GM23338 (cell line): ENCODE results near the gene TRAPPC12. TPM values are rescaled to one million over a fixed set of nuclear protein-coding genes. Genes with fewer than 3 reads are reported as not detected.

Source experiments
- ATAC-seq: fragments of 200-7000 bp; cut with Tn5 transposase; 3 replicates; pipeline ENCODE4 v1.9.1; 2020
- DNase-seq: peaks from one replicate; pipeline ENCODE4 v3.0.0-alpha.2; 2015; ENCODE audit warnings: low spot score
- H2AFZ ChIP-seq: fragments of 200-600 bp; sonication (generic); 2 replicates; pipeline ENCODE4 v1.8.0; 2016; ENCODE audit warnings: antibody characterized with exemption, mild to moderate bottlenecking, moderate library complexity
- H3F3A ChIP-seq: fragments of 200-600 bp; sonication (generic); replicated peaks from 2 replicates; pipeline ENCODE4 v1.8.0; 2017; ENCODE audit warnings: antibody characterized with exemption, mixed run types, low read depth
- H3K27ac ChIP-seq: fragments of 200-600 bp; sonication (generic); 2 replicates; pipeline ENCODE4 v1.6.1; 2016; ENCODE audit warnings: low read depth
- H3K27me3 ChIP-seq: fragments of 200-600 bp; sonication (generic); 2 replicates; pipeline ENCODE4 v1.8.0; 2016; ENCODE audit warnings: mild to moderate bottlenecking, mixed run types, moderate library complexity; ENCODE audit not compliant: insufficient read depth
- H3K36me3 ChIP-seq: fragments of 200-600 bp; sonication (generic); 2 replicates; pipeline ENCODE4 v1.8.0; 2016; ENCODE audit warnings: mild to moderate bottlenecking; ENCODE audit not compliant: insufficient read depth
- H3K4me1 ChIP-seq: fragments of 200-600 bp; sonication (generic); 2 replicates; pipeline ENCODE4 v1.8.0; 2016; ENCODE audit warnings: mild to moderate bottlenecking, moderate library complexity; ENCODE audit not compliant: insufficient read depth
- H3K4me2 ChIP-seq: fragments of 200-600 bp; sonication (generic); 2 replicates; pipeline ENCODE4 v1.7.1; 2017; ENCODE audit warnings: mixed run types
- H3K4me3 ChIP-seq: fragments of 200-600 bp; sonication (generic); 2 replicates; pipeline ENCODE4 v1.6.1; 2016; ENCODE audit warnings: mixed run types
- H3K79me2 ChIP-seq: fragments of 200-600 bp; sonication (generic); replicated peaks from 2 replicates; pipeline ENCODE4 v1.8.0; 2017; ENCODE audit warnings: mild to moderate bottlenecking; ENCODE audit not compliant: insufficient read depth
- H3K9me2 ChIP-seq: fragments of 200-600 bp; sonication (generic); 2 replicates; pipeline ENCODE4 v1.8.0; 2017; ENCODE audit not compliant: insufficient read depth
- H4K20me1 ChIP-seq: fragments of 200-600 bp; sonication (generic); replicated peaks from 2 replicates; pipeline ENCODE4 v1.8.0; 2017; ENCODE audit warnings: mild to moderate bottlenecking; ENCODE audit not compliant: insufficient read depth
- H3K27ac Mint-ChIP-seq: 2 replicates; pipeline ENCODE4 v1.8.0; 2020; ENCODE audit warnings: inconsistent platforms, mild to moderate bottlenecking, moderate library complexity, mixed read lengths
- H3K27me3 Mint-ChIP-seq: 3 replicates; pipeline ENCODE4 v1.8.0; 2022; ENCODE audit warnings: low read depth, mild to moderate bottlenecking, moderate library complexity, mixed read lengths, inconsistent platforms; ENCODE audit not compliant: insufficient read depth, poor library complexity
- H3K36me3 Mint-ChIP-seq: 3 replicates; pipeline ENCODE4 v1.8.0; 2021; ENCODE audit warnings: low read depth, mild to moderate bottlenecking, inconsistent platforms, moderate library complexity, mixed read lengths
- H3K4me1 Mint-ChIP-seq: 3 replicates; pipeline ENCODE4 v1.8.0; 2020; ENCODE audit warnings: mild to moderate bottlenecking, inconsistent platforms, mixed read lengths
- H3K4me3 Mint-ChIP-seq: 3 replicates; pipeline ENCODE4 v1.8.0; 2021; ENCODE audit warnings: moderate library complexity, mild to moderate bottlenecking, inconsistent platforms, mixed read lengths
- H3K9me3 Mint-ChIP-seq: 3 replicates; pipeline ENCODE4 v1.8.0; 2020; ENCODE audit warnings: moderate library complexity, mild to moderate bottlenecking, inconsistent platforms, mixed read lengths
- CREB1 ChIP-seq: fragments of 250-450 bp; sonication (Bioruptor Pico); IDR thresholded peaks from 2 replicates; pipeline ENCODE4 v1.5.0; 2020; ENCODE audit warnings: low read depth, mild to moderate bottlenecking, moderate library complexity
- CTCF ChIP-seq, 2 experiments: fragments of 200-600 bp in 1 of 2; sonication (generic) in 1 of 2; conservative IDR thresholded peaks; 2 replicates each; pipeline versions ENCODE4 v1.5.1 to v1.6.1; 2016 to 2017; ENCODE audit warnings: antibody characterized with exemption in 2 of 2, low read depth in 2 of 2, mild to moderate bottlenecking in 2 of 2, moderate library complexity in 1 of 2
- ETS1 ChIP-seq: IDR thresholded peaks from 2 replicates; pipeline ENCODE4 v1.6.1; 2016; ENCODE audit warnings: antibody characterized with exemption
- EZH2 ChIP-seq: fragments of 200-600 bp; sonication (generic); IDR thresholded peaks from one replicate; pipeline ENCODE4 v1.8.0; 2017; ENCODE audit warnings: antibody characterized with exemption, mild to moderate bottlenecking, low read depth; ENCODE audit not compliant: unreplicated experiment
- JUNB ChIP-seq: IDR thresholded peaks from one replicate; pipeline ENCODE4 v1.6.1; 2016; ENCODE audit warnings: antibody characterized with exemption; ENCODE audit not compliant: unreplicated experiment
- NANOG ChIP-seq: IDR thresholded peaks from 2 replicates; pipeline ENCODE4 v1.6.1; 2016; ENCODE audit warnings: antibody characterized with exemption, borderline replicate concordance
- POLR2AphosphoS5 ChIP-seq: IDR thresholded peaks from 2 replicates; pipeline ENCODE4 v1.6.1; 2016; ENCODE audit warnings: antibody characterized with exemption, low read depth
- REST ChIP-seq: IDR thresholded peaks from one replicate; pipeline ENCODE4 v1.6.1; 2018; ENCODE audit warnings: antibody characterized with exemption; ENCODE audit not compliant: unreplicated experiment
- STAT1 ChIP-seq: IDR thresholded peaks from one replicate; pipeline ENCODE4 v1.6.1; 2016; ENCODE audit warnings: antibody characterized with exemption; ENCODE audit not compliant: unreplicated experiment
- ZNF114 ChIP-seq: fragments of 250-450 bp; sonication (Bioruptor Pico); IDR thresholded peaks from 2 replicates; pipeline ENCODE4 v1.5.0; 2020; ENCODE audit warnings: mild to moderate bottlenecking, moderate library complexity
- ZNF331 ChIP-seq: fragments of 250-450 bp; sonication (Bioruptor Pico); IDR thresholded peaks from 2 replicates; pipeline ENCODE4 v1.5.0; 2020; ENCODE audit warnings: low read depth, mild to moderate bottlenecking, moderate library complexity
- polyA plus RNA-seq: library from polyadenylated mRNA; unstranded; fragments of >200 nt; fragmentation: Nextera tagmentation; extraction: Ambion mirVana; gene quantifications from 2 replicates; pipeline ENCODE4 v1.2.1, GENCODE V29; 2016
- total RNA-seq: library from RNA; depleted of rRNA; stranded (reverse); fragments of >200 nt; shearing (Covaris generic); gene quantifications from 2 replicates; pipeline ENCODE4 v1.2.3, GENCODE V29; 2014

Gene TRAPPC12
- total and polyA plus RNA-seq, 2 experiments from 2014 or later: 48.9 to 57.7 TPM

GRCh38 chr2:3483986-3484960, 104.8 kb downstream of the TRAPPC12 start:
- no peak for DNase-seq
- no peaks in the 10 kb centered on the region for H3K27me3 ChIP-seq
- H3K9me2 ChIP-seq: no peaks in the 10 kb centered on the region

GRCh38 chr2:3485166-3485565, 105.7 kb downstream of the TRAPPC12 start:
- no peak overlapping the region for H3K27ac ChIP-seq
- no peak overlapping the region for H3K4me2 ChIP-seq
- no peaks in the 10 kb centered on the region for H3F3A ChIP-seq
- peaks cover 10% of the 10 kb centered on the region for H3K27me3 Mint-ChIP-seq
- H3K4me1 ChIP-seq: no peaks in the 10 kb centered on the region; the same call in 1 of the 2 replicates
- H3K36me3 Mint-ChIP-seq: peaks cover 32% of the 10 kb centered on the region
- no peaks in the 10 kb centered on the region for H3K27me3 ChIP-seq
- no peak overlapping the region for H2AFZ ChIP-seq
- H3K36me3 ChIP-seq: no peaks in the 10 kb centered on the region
- H3K9me3 Mint-ChIP-seq: peaks cover 16% of the 10 kb centered on the region
- no peaks in the 10 kb centered on the region for H3K79me2 ChIP-seq
- peaks cover 14% of the 10 kb centered on the region for H3K4me1 Mint-ChIP-seq
- no peaks in the 10 kb centered on the region for H4K20me1 ChIP-seq
- H3K9me2 ChIP-seq: no peaks in the 10 kb centered on the region
- H3K27ac Mint-ChIP-seq: no peak overlapping the region
- ATAC-seq (no peak), DNase-seq (no peak)
- no peak overlapping the region for H3K4me3 Mint-ChIP-seq
- H3K4me3 ChIP-seq: no peak overlapping the region
- TF ChIP-seq CREB1 (CRISPR knock-in tag): no peak
- TF ChIP-seq ETS1: no peak
- no peak for TF ChIP-seq STAT1
- no peak for TF ChIP-seq ZNF331 (CRISPR knock-in tag)
- TF ChIP-seq NANOG: no peak
- TF ChIP-seq JUNB: no peak
- TF ChIP-seq CTCF (conservative IDR thresholded peaks at IDR 0.05; ENCODE audit: low read depth in 2 of 2): no peak
- no peak for TF ChIP-seq POLR2AphosphoS5
- TF ChIP-seq REST: no peak
- no peak for TF ChIP-seq ZNF114 (CRISPR knock-in tag)
- TF ChIP-seq EZH2: no peak

More at GRCh38 chr2:3483986-3484960, 104.8 kb downstream of the TRAPPC12 start:
- Histone ChIP-seq H3K4me2 (no peak overlapping the region), H3K36me3 (no peaks in the 10 kb centered on the region), H2AFZ (no peak overlapping the region; the same call in 1 of the 2 replicates), H3K27ac (no peak overlapping the region), H3F3A (no peaks in the 10 kb centered on the region), H3K4me1 (no peaks in the 10 kb centered on the region; the same call in 1 of the 2 replicates), H3K4me3 (no peak overlapping the region), H4K20me1 (no peaks in the 10 kb centered on the region), H3K79me2 (no peaks in the 10 kb centered on the region)
- Mint-ChIP-seq H3K9me3 (peaks cover 16% of the 10 kb centered on the region), H3K4me1 (peaks cover 10% of the 10 kb centered on the region), H3K4me3 (no peak overlapping the region; the same call in 2 of the 3 replicates), H3K27me3 (peaks cover 11% of the 10 kb centered on the region), H3K36me3 (peaks cover 38% of the 10 kb centered on the region), H3K27ac (no peak overlapping the region)
- TF ChIP-seq CTCF (conservative IDR thresholded peaks at IDR 0.05; ENCODE audit: low read depth in 2 of 2) (no peak), STAT1 (no peak)
- ATAC-seq: no peak
